T-cell (primary cell): ENCODE measurements around the gene SLFN13. TPM values are rescaled to one million over a fixed set of nuclear protein-coding genes. Genes with fewer than 3 reads are reported as not detected.
"Not testable (repeated sequence)": the region's sequence is repeated elsewhere in the genome, so short reads cannot be mapped to it uniquely, and the experiment has no call there.

Source experiments
- ATAC-seq, 4 experiments: fragments of 200-7000 bp in 3 of 4; fragments of 150-1000 bp in 1 of 4; cut with Tn5 transposase; replicated peaks in 1 of 4; 1 replicate in 3 of 4; 2 replicates in 1 of 4; pipeline ENCODE4 v1.10.0; 2021; ENCODE audit warnings: moderate library complexity in 3 of 4, mild to moderate bottlenecking in 2 of 4, moderate number of reproducible peaks in 1 of 4
- CTCF ChIA-PET, 2 donors: fragments of 300-600 bp; sonication (Branson Sonifier 250); formaldehyde crosslinking; loops; one replicate each; lab custom pipeline; 2022; ENCODE audit warnings: antibody characterized with exemption in 2 of 2; lab: Charles Lee
- POLR2A ChIA-PET, 2 donors: fragments of 300-600 bp; sonication (Branson Sonifier 250); formaldehyde crosslinking; loops; one replicate each; lab custom pipeline; 2022; ENCODE audit warnings: antibody characterized with exemption in 2 of 2; lab: Charles Lee
- DNase-seq, 35 experiments: peaks; one replicate each; pipeline versions ENCODE4 v3.0.0 to v3.0.0-alpha.2; 2013 to 2023
- H3K27ac ChIP-seq: one replicate; pipeline ENCODE4 v1.5.1; 2013; ENCODE audit warnings: low read length
- H3K27me3 ChIP-seq, 2 experiments: replicated peaks in 1 of 2; 1 replicate in 1 of 2; 2 replicates in 1 of 2; pipeline versions ENCODE4 v1.6.1 to v1.7.0; 2013; ENCODE audit warnings: low read length in 1 of 2, mixed read lengths in 1 of 2; ENCODE audit not compliant: control insufficient read depth in 2 of 2, insufficient read depth in 2 of 2; ENCODE audit errors: extremely low read depth in 1 of 2
- H3K36me3 ChIP-seq, 2 donors: 1 replicate in 1 of 2; 2 replicates in 1 of 2; pipeline versions ENCODE4 v1.6.1 to v1.7.0; 2013; ENCODE audit warnings: low read length in 1 of 2; ENCODE audit not compliant: control insufficient read depth in 2 of 2, insufficient read depth in 1 of 2; ENCODE audit errors: extremely low read depth in 1 of 2
- H3K4me1 ChIP-seq, 2 experiments: 1 replicate in 1 of 2; 2 replicates in 1 of 2; pipeline versions ENCODE4 v1.6.1 to v1.7.0; 2013; ENCODE audit warnings: low read length in 2 of 2, mixed read lengths in 1 of 2; ENCODE audit not compliant: insufficient read depth in 2 of 2, control insufficient read depth in 1 of 2; ENCODE audit errors: extremely low read depth in 1 of 2
- H3K4me3 ChIP-seq, 2 donors: 1 replicate in 1 of 2; 2 replicates in 1 of 2; pipeline versions ENCODE4 v1.5.1 to v1.7.0; 2013; ENCODE audit warnings: mild to moderate bottlenecking in 2 of 2, low read length in 1 of 2, moderate library complexity in 1 of 2; ENCODE audit not compliant: control insufficient read depth in 1 of 2; ENCODE audit errors: extremely low read depth in 1 of 2
- H3K9me3 ChIP-seq: 2 replicates; pipeline ENCODE4 v1.7.0; 2013
- H3K27ac Mint-ChIP-seq, 2 donors: one replicate each; pipeline ENCODE4 v1.8.0; 2020 to 2021; ENCODE audit warnings: mild to moderate bottlenecking in 2 of 2, mixed read lengths in 2 of 2
- H3K27me3 Mint-ChIP-seq, 2 donors: one replicate each; pipeline ENCODE4 v1.8.0; 2021 to 2022; ENCODE audit warnings: mixed read lengths in 2 of 2
- H3K36me3 Mint-ChIP-seq: one replicate; pipeline ENCODE4 v1.8.0; 2021; ENCODE audit warnings: mixed read lengths
- H3K4me1 Mint-ChIP-seq, 3 donors: one replicate each; pipeline ENCODE4 v1.8.0; 2020 to 2022; ENCODE audit warnings: mixed read lengths in 3 of 3, mild to moderate bottlenecking in 1 of 3
- H3K4me3 Mint-ChIP-seq, 3 donors: one replicate each; pipeline ENCODE4 v1.8.0; 2020 to 2022; ENCODE audit warnings: mild to moderate bottlenecking in 3 of 3, mixed read lengths in 3 of 3, moderate library complexity in 3 of 3
- H3K9me3 Mint-ChIP-seq, 3 donors: one replicate each; pipeline ENCODE4 v1.8.0; 2020 to 2022; ENCODE audit warnings: mixed read lengths in 3 of 3
- WGBS: methylation state at CpG from one replicate; pipeline ENCODE4 v1.1.5; 2013; ENCODE audit warnings: missing lambda C conversion rate; ENCODE audit not compliant: insufficient coverage; 5-methylcytosine and 5-hydroxymethylcytosine counted together
- total RNA-seq, 35 experiments: library from RNA in 6 of 35; stranded (reverse) in 6 of 35; fragments of 120-200 nt in 1 of 35; gene quantifications; one replicate each; pipeline versions ENCODE4 v1.2.1 to v1.2.4 and lab custom pipeline; 2013 to 2026

Gene SLFN13
- total RNA-seq, 5 donors from 2014 or later (not counting 1 experiment from before 2014, with no cell fraction given) = 26.6 to 34.9 (median 30.9) TPM

GRCh38 chr17:35467824-35468223 is 19.3 kb upstream of the SLFN13 start:
- Histone ChIP-seq H3K36me3 (peaks cover 0 to 6% of the 10 kb centered on the region in 2 donors), H3K4me1 (peaks cover 7 to 23% of the 10 kb centered on the region in 2 experiments), H3K4me3 (no peak overlapping the region), H3K27ac (peak overlapping the region; percentile 48), H3K9me3 (no peaks in the 10 kb centered on the region), H3K27me3 (no peaks in the 10 kb centered on the region)
- DNase-seq (peak in 25 of 35 experiments; percentile 7 to 56 (median 26)), ATAC-seq (peak; percentile 74 to 92 (median 80))
- Mint-ChIP-seq H3K36me3 (peaks cover 49% of the 10 kb centered on the region), H3K27ac (peak overlapping the region; percentile 89 to 90), H3K4me1 (peaks cover 32 to 54% (median 41%) of the 10 kb centered on the region in 3 donors), H3K9me3 (peaks cover 0 to 19% (median 4%) of the 10 kb centered on the region in 3 donors), H3K27me3 (no peaks in the 10 kb centered on the region), H3K4me3 (peak overlapping the region in 2 of 3 donors; percentile 26 to 64)
- ChIA-PET CTCF (no interaction called here), POLR2A (no interaction called here)
- WGBS = no CpG with 5 or more reads among the region's 4 CpGs

DNA sequence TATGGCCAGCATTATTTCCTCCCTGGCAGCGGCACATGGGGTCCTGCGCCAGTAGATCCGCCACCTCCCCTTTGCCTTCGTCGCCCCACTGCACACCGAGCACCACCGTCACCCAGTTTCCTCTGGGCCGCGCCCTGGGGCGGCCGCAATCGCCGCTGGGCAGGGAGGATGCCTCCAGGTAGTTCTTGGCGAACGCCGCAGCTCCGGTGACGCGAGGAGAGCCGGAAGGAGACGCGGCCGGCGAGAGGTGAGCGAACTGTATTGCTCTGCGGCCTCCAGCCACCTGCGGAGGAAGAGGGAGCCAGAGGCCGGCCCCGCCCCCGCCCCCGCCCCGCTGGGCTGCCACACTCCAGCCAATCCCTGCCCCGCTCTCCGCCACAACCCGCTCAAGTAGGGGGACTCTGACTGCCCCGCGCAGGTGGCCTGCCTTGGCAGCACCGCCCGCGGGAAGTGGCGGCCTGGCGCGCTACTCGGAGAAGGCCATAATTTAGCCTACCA is 11.8 kb upstream of the SLFN13 start:
- ChIA-PET CTCF (interaction anchor here in 1 of 2 donors (0.6 kb wide), 1 partner anchor 446 kb away, joined by 3 read pairs; no protein-coding TSS in a partner anchor), POLR2A (no interaction called here)
- Mint-ChIP-seq H3K27ac (peak overlapping the region; percentile 82 to 91), H3K4me3 (peak overlapping the region; percentile 78 to 86 (median 79)), H3K36me3 (peaks cover 25% of the 10 kb centered on the region), H3K27me3 (no peaks in the 10 kb centered on the region), H3K9me3 (peaks cover 12 to 15% (median 15%) of the 10 kb centered on the region in 3 donors), H3K4me1 (peaks cover 19 to 34% (median 30%) of the 10 kb centered on the region in 3 donors)
- Histone ChIP-seq H3K36me3 (no peaks in the 10 kb centered on the region), H3K27ac (peak overlapping the region; percentile 73), H3K27me3 (no peaks in the 10 kb centered on the region), H3K4me3 (peak overlapping the region; percentile 33 to 38), H3K4me1 (peaks cover 3 to 15% of the 10 kb centered on the region in 2 experiments), H3K9me3 (no peaks in the 10 kb centered on the region)
- DNase-seq (peak; percentile 34 to 77 (median 63)), ATAC-seq (peak; percentile 80 to 93 (median 86))
- WGBS = 10% methylated on average over 34 of the region's 44 CpGs

- 88% methylated on average over 1 of the region's 5 CpGs for WGBS
- POLR2A ChIA-PET = interaction anchor here (0.5 to 0.6 kb wide), 2 partner anchors 257 to 311 kb away, joined by 4 to 16 read pairs; no protein-coding TSS in a partner anchor
- CTCF ChIA-PET = not testable (repeated sequence)
Measured at GRCh38 chr17:35454035-35454434, 5.5 kb upstream of the SLFN13 start.

GRCh38 chr17:35453171-35453570 is 4.6 kb upstream of the SLFN13 start:
- H3K27ac Mint-ChIP-seq = peak overlapping the region; percentile 1 to 50

More at GRCh38 chr17:35454035-35454434, 5.5 kb upstream of the SLFN13 start:
- H3K27ac Mint-ChIP-seq, H3K27me3 Mint-ChIP-seq, ATAC-seq, DNase-seq, H3K27me3 ChIP-seq, H3K4me1 ChIP-seq, H3K27ac ChIP-seq, H3K36me3 ChIP-seq, H3K4me3 ChIP-seq, H3K4me3 Mint-ChIP-seq, H3K9me3 ChIP-seq, H3K4me1 Mint-ChIP-seq, H3K36me3 Mint-ChIP-seq: not testable (repeated sequence)
- H3K9me3 Mint-ChIP-seq = peaks cover 15% of the 10 kb centered on the region in 3 donors

GRCh38 chr17:35449371-35449931 is 885 bp upstream of the SLFN13 start:
- H3K27me3 Mint-ChIP-seq = no peaks in the 10 kb centered on the region
- H3K9me3 Mint-ChIP-seq = no peaks in the 10 kb centered on the region
- H3K4me1 ChIP-seq = peaks cover 6 to 20% of the 10 kb centered on the region in 2 experiments
- ChIA-PET CTCF (interaction anchor here in 1 of 2 donors (1.1 kb wide), 1 partner anchor 85 kb away, joined by 3 read pairs; no protein-coding TSS in a partner anchor), POLR2A (no interaction called here)
- peaks cover 13% of the 10 kb centered on the region for H3K36me3 Mint-ChIP-seq
- H3K27ac Mint-ChIP-seq = peak overlapping the region; percentile 52 to 58
- H3K4me3 ChIP-seq = no peak overlapping the region
- WGBS = 76% methylated on average over 26 of the region's 36 CpGs
- peaks cover 16 to 24% (median 22%) of the 10 kb centered on the region in 3 donors for H3K4me1 Mint-ChIP-seq
- ATAC-seq (no peak), DNase-seq (peak in 5 of 35 experiments; percentile 12 to 41 (median 19))
- H3K27ac ChIP-seq = no peak overlapping the region
- H3K36me3 ChIP-seq = no peaks in the 10 kb centered on the region
- H3K27me3 ChIP-seq = no peaks in the 10 kb centered on the region
- H3K9me3 ChIP-seq = no peaks in the 10 kb centered on the region
- H3K4me3 Mint-ChIP-seq = peak overlapping the region; percentile 46 to 81 (median 80)

More at GRCh38 chr17:35453171-35453570, 4.6 kb upstream of the SLFN13 start:
- CTCF ChIA-PET = interaction anchor here in 1 of 2 donors (0.7 kb wide), 1 partner anchor 188 kb away, joined by 3 read pairs; no protein-coding TSS in a partner anchor
- DNase-seq = no peak
- Mint-ChIP-seq H3K27me3 (no peaks in the 10 kb centered on the region), H3K4me1 (peaks cover 3 to 9% (median 6%) of the 10 kb centered on the region in 3 donors), H3K36me3 (peaks cover 3% of the 10 kb centered on the region), H3K9me3 (peaks cover 8 to 12% (median 9%) of the 10 kb centered on the region in 3 donors), H3K4me3 (no peak overlapping the region)
- Histone ChIP-seq H3K36me3 (no peaks in the 10 kb centered on the region), H3K27me3 (no peaks in the 10 kb centered on the region), H3K4me3 (no peak overlapping the region), H3K9me3 (no peaks in the 10 kb centered on the region), H3K27ac (no peak overlapping the region), H3K4me1 (peaks cover 0 to 10% of the 10 kb centered on the region in 2 experiments)
- POLR2A ChIA-PET = no interaction called here
- ATAC-seq = no peak
- no CpG with 5 or more reads among the region's 1 CpG for WGBS

DNA sequence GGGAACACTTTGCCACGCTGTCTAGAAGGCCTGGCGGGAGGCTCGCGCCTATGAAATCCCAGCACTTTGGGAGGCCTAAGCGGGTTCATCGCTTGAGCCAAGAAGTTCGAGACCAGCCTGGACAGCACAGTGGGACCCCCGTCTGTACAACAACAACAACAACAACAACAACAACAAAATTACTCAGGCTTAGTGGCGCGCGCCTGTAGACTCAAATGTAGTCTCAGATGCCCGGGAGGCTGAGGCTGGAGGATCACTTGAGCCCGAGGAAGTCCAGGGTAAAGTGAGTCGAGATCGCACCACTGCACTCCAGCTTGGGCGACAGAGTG is 297 bp upstream of the SLFN13 start:
- H3K4me3 Mint-ChIP-seq = peak overlapping the region; percentile 80 to 81 (median 81)
- ATAC-seq (no peak), DNase-seq (no peak)
- Histone ChIP-seq H3K9me3 (no peaks in the 10 kb centered on the region), H3K4me1 (peaks cover 6 to 20% of the 10 kb centered on the region in 2 experiments), H3K27me3 (no peaks in the 10 kb centered on the region), H3K27ac (peak overlapping the region; percentile 50), H3K36me3 (no peaks in the 10 kb centered on the region), H3K4me3 (peak overlapping the region; percentile 58 to 69)
- CTCF ChIA-PET = interaction anchor here in 1 of 2 donors (1.1 to 1.2 kb wide), 2 partner anchors 86 to 93 kb away, joined by 3 read pairs; no protein-coding TSS in a partner anchor
- WGBS = 92% methylated on average over 8 of the region's 16 CpGs
- POLR2A ChIA-PET = interaction anchor here in 1 of 2 donors (0.6 kb wide), 1 partner anchor 16 kb away, joined by 3 read pairs; no protein-coding TSS in a partner anchor
- H3K4me1 Mint-ChIP-seq = peaks cover 16 to 24% (median 22%) of the 10 kb centered on the region in 3 donors
- H3K36me3 Mint-ChIP-seq = peaks cover 19% of the 10 kb centered on the region
- no peaks in the 10 kb centered on the region for H3K9me3 Mint-ChIP-seq
- H3K27me3 Mint-ChIP-seq = no peaks in the 10 kb centered on the region
- peak overlapping the region; percentile 86 to 89 for H3K27ac Mint-ChIP-seq
